ENCODE measurements around the gene CDON.

The CDON gene

GRCh38 chr11:126024123-126024522, 38.5 kb downstream of the CDON start:
- Histone ChIP-seq H3K36me3 (ENCODE audit: control insufficient read depth, insufficient read depth, low read length) (peaks cover 18% of the 10 kb centered on the region), H3K27me3 (ENCODE audit: control insufficient read depth, insufficient read depth, low read length, poor library complexity, severe bottlenecking) (no peaks in the 10 kb centered on the region), H3K27ac (ENCODE audit: insufficient read depth, low read depth, low read length, poor library complexity, severe bottlenecking) (no peak overlapping the region), H3K9me3 (ENCODE audit: control insufficient read depth, low read length) (no peaks in the 10 kb centered on the region), H3K4me1 (ENCODE audit: control insufficient read depth, insufficient read depth, low read length) (peaks cover 4% of the 10 kb centered on the region), H3K4me3 (ENCODE audit: insufficient read depth, low read depth, low read length) (no peak overlapping the region)
- 94 to 97% methylated on average over 5 of the region's 5 CpGs for WGBS, 2 experiments

- 86% methylated on average over 2 of the region's 2 CpGs; no CpG with 5 or more reads in 1 of the 2 experiments for WGBS, 2 experiments
- Histone ChIP-seq H3K36me3 (ENCODE audit: control insufficient read depth, insufficient read depth, low read length) (peaks cover 39% of the 10 kb centered on the region), H3K27ac (ENCODE audit: insufficient read depth, low read depth, low read length, poor library complexity, severe bottlenecking) (no peak overlapping the region)
Observed at GRCh38 chr11:126012852-126013251, 49.8 kb downstream of the CDON start.

GRCh38 chr11:126011754-126012153, 50.9 kb downstream of the CDON start:
- no peak overlapping the region for H3K27ac ChIP-seq (ENCODE audit: insufficient read depth, low read depth, low read length, poor library complexity, severe bottlenecking)

More at GRCh38 chr11:126012852-126013251, 49.8 kb downstream of the CDON start:
- H3K4me3 ChIP-seq (ENCODE audit: insufficient read depth, low read depth, low read length): no peak overlapping the region
- H3K4me1 ChIP-seq (ENCODE audit: control insufficient read depth, insufficient read depth, low read length): no peaks in the 10 kb centered on the region
- H3K27me3 ChIP-seq (ENCODE audit: control insufficient read depth, insufficient read depth, low read length, poor library complexity, severe bottlenecking): no peaks in the 10 kb centered on the region
- H3K9me3 ChIP-seq (ENCODE audit: control insufficient read depth, low read length): no peaks in the 10 kb centered on the region

GRCh38 chr11:126011265-126011664, 51.4 kb downstream of the CDON start:
- WGBS, 2 experiments: 96 to 97% methylated on average over 2 to 3 of the region's 3 CpGs
- Histone ChIP-seq H3K4me1 (ENCODE audit: control insufficient read depth, insufficient read depth, low read length) (no peaks in the 10 kb centered on the region), H3K27ac (ENCODE audit: insufficient read depth, low read depth, low read length, poor library complexity, severe bottlenecking) (no peak overlapping the region), H3K9me3 (ENCODE audit: control insufficient read depth, low read length) (no peaks in the 10 kb centered on the region), H3K27me3 (ENCODE audit: control insufficient read depth, insufficient read depth, low read length, poor library complexity, severe bottlenecking) (no peaks in the 10 kb centered on the region), H3K4me3 (ENCODE audit: insufficient read depth, low read depth, low read length) (no peak overlapping the region), H3K36me3 (ENCODE audit: control insufficient read depth, insufficient read depth, low read length) (peaks cover 39% of the 10 kb centered on the region)

More at GRCh38 chr11:126011754-126012153, 50.9 kb downstream of the CDON start:
- 86 to 88% methylated on average over 2 to 4 of the region's 4 CpGs for WGBS, 2 experiments
- Histone ChIP-seq H3K4me3 (ENCODE audit: insufficient read depth, low read depth, low read length) (no peak overlapping the region), H3K9me3 (ENCODE audit: control insufficient read depth, low read length) (no peaks in the 10 kb centered on the region), H3K27me3 (ENCODE audit: control insufficient read depth, insufficient read depth, low read length, poor library complexity, severe bottlenecking) (no peaks in the 10 kb centered on the region), H3K36me3 (ENCODE audit: control insufficient read depth, insufficient read depth, low read length) (peaks cover 39% of the 10 kb centered on the region), H3K4me1 (ENCODE audit: control insufficient read depth, insufficient read depth, low read length) (no peaks in the 10 kb centered on the region)

- no peak overlapping the region for H3K4me3 ChIP-seq (ENCODE audit: insufficient read depth, low read depth, low read length)
- no peaks in the 10 kb centered on the region for H3K9me3 ChIP-seq (ENCODE audit: control insufficient read depth, low read length)
- H3K4me1 ChIP-seq (ENCODE audit: control insufficient read depth, insufficient read depth, low read length): no peaks in the 10 kb centered on the region
- H3K27me3 ChIP-seq (ENCODE audit: control insufficient read depth, insufficient read depth, low read length, poor library complexity, severe bottlenecking): no peaks in the 10 kb centered on the region
- no peak overlapping the region for H3K27ac ChIP-seq (ENCODE audit: insufficient read depth, low read depth, low read length, poor library complexity, severe bottlenecking)
- WGBS, 2 experiments: 93% methylated on average over 8 of the region's 8 CpGs
- peaks cover 49% of the 10 kb centered on the region for H3K36me3 ChIP-seq (ENCODE audit: control insufficient read depth, insufficient read depth, low read length)
Observed at GRCh38 chr11:126008956-126009355, 53.7 kb downstream of the CDON start.

- no peak overlapping the region for H3K4me3 ChIP-seq (ENCODE audit: insufficient read depth, low read depth, low read length)
- H3K27me3 ChIP-seq (ENCODE audit: control insufficient read depth, insufficient read depth, low read length, poor library complexity, severe bottlenecking): no peaks in the 10 kb centered on the region
- no peak overlapping the region for H3K27ac ChIP-seq (ENCODE audit: insufficient read depth, low read depth, low read length, poor library complexity, severe bottlenecking)
- 92 to 95% methylated on average over 3 of the region's 3 CpGs for WGBS, 2 experiments
- no peaks in the 10 kb centered on the region for H3K4me1 ChIP-seq (ENCODE audit: control insufficient read depth, insufficient read depth, low read length)
- H3K9me3 ChIP-seq (ENCODE audit: control insufficient read depth, low read length): no peaks in the 10 kb centered on the region
- H3K36me3 ChIP-seq (ENCODE audit: control insufficient read depth, insufficient read depth, low read length): peaks cover 66% of the 10 kb centered on the region
Observed at GRCh38 chr11:126007238-126007637, 55.4 kb downstream of the CDON start.

- Histone ChIP-seq H3K36me3 (ENCODE audit: control insufficient read depth, insufficient read depth, low read length) (peaks cover 74% of the 10 kb centered on the region), H3K27ac (ENCODE audit: insufficient read depth, low read depth, low read length, poor library complexity, severe bottlenecking) (no peak overlapping the region), H3K9me3 (ENCODE audit: control insufficient read depth, low read length) (no peaks in the 10 kb centered on the region), H3K4me1 (ENCODE audit: control insufficient read depth, insufficient read depth, low read length) (no peaks in the 10 kb centered on the region), H3K4me3 (ENCODE audit: insufficient read depth, low read depth, low read length) (no peak overlapping the region), H3K27me3 (ENCODE audit: control insufficient read depth, insufficient read depth, low read length, poor library complexity, severe bottlenecking) (no peaks in the 10 kb centered on the region)
- 85 to 96% methylated on average over 3 to 4 of the region's 4 CpGs for WGBS, 2 experiments
Observed at GRCh38 chr11:126006068-126006467, 56.6 kb downstream of the CDON start.

GRCh38 chr11:126002181-126002580, 60.5 kb downstream of the CDON start:
- no peak overlapping the region for H3K27ac ChIP-seq (ENCODE audit: insufficient read depth, low read depth, low read length, poor library complexity, severe bottlenecking)
- no peaks in the 10 kb centered on the region for H3K9me3 ChIP-seq (ENCODE audit: control insufficient read depth, low read length)
- peaks cover 87% of the 10 kb centered on the region for H3K36me3 ChIP-seq (ENCODE audit: control insufficient read depth, insufficient read depth, low read length)
- no peaks in the 10 kb centered on the region for H3K4me1 ChIP-seq (ENCODE audit: control insufficient read depth, insufficient read depth, low read length)
- 91 to 95% methylated on average over 4 of the region's 4 CpGs for WGBS, 2 experiments
- no peak overlapping the region for H3K4me3 ChIP-seq (ENCODE audit: insufficient read depth, low read depth, low read length)
- H3K27me3 ChIP-seq (ENCODE audit: control insufficient read depth, insufficient read depth, low read length, poor library complexity, severe bottlenecking): no peaks in the 10 kb centered on the region

GRCh38 chr11:125999234-125999880, 63.3 kb downstream of the CDON start:
- Histone ChIP-seq H3K27me3 (ENCODE audit: control insufficient read depth, insufficient read depth, low read length, poor library complexity, severe bottlenecking) (no peaks in the 10 kb centered on the region), H3K4me1 (ENCODE audit: control insufficient read depth, insufficient read depth, low read length) (no peaks in the 10 kb centered on the region), H3K27ac (ENCODE audit: insufficient read depth, low read depth, low read length, poor library complexity, severe bottlenecking) (no peak overlapping the region), H3K4me3 (ENCODE audit: insufficient read depth, low read depth, low read length) (no peak overlapping the region), H3K36me3 (ENCODE audit: control insufficient read depth, insufficient read depth, low read length) (peaks cover 78% of the 10 kb centered on the region), H3K9me3 (ENCODE audit: control insufficient read depth, low read length) (no peaks in the 10 kb centered on the region)
- 94 to 99% methylated on average over 5 to 6 of the region's 6 CpGs for whole genome bisulfite sequencing, 2 experiments

- no peaks in the 10 kb centered on the region for H3K27me3 ChIP-seq (ENCODE audit: control insufficient read depth, insufficient read depth, low read length, poor library complexity, severe bottlenecking)
- no peaks in the 10 kb centered on the region for H3K9me3 ChIP-seq (ENCODE audit: control insufficient read depth, low read length)
- no peak overlapping the region for H3K27ac ChIP-seq (ENCODE audit: insufficient read depth, low read depth, low read length, poor library complexity, severe bottlenecking)
- no peak overlapping the region for H3K4me3 ChIP-seq (ENCODE audit: insufficient read depth, low read depth, low read length)
- 90 to 94% methylated on average over 5 of the region's 5 CpGs for WGBS, 2 experiments
- H3K36me3 ChIP-seq (ENCODE audit: control insufficient read depth, insufficient read depth, low read length): peaks cover 79% of the 10 kb centered on the region
- H3K4me1 ChIP-seq (ENCODE audit: control insufficient read depth, insufficient read depth, low read length): no peaks in the 10 kb centered on the region
Observed at GRCh38 chr11:125998267-125998666, 64.4 kb downstream of the CDON start.
